Dendritic cell treated with granulocyte-macrophage colony-stimulating factor and Interleukin-4, amounts not matched to agents 40 ng/mL and 50 ng/mL, for 4 days (primary cell): ENCODE measurements around the gene PPTC7.
"Not testable (repeated sequence)": the region's sequence is repeated elsewhere in the genome, so short reads cannot be mapped to it uniquely, and the experiment has no call there.

Source experiments
- H3K27ac Mint-ChIP-seq: one replicate; pipeline ENCODE4 v1.8.0; 2022; ENCODE audit warnings: mild to moderate bottlenecking, mixed read lengths
- H3K27me3 Mint-ChIP-seq: one replicate; pipeline ENCODE4 v1.8.0; 2022; ENCODE audit warnings: mild to moderate bottlenecking, mixed read lengths
- H3K36me3 Mint-ChIP-seq: one replicate; pipeline ENCODE4 v1.8.0; 2022; ENCODE audit warnings: low read depth, mixed read lengths
- H3K4me1 Mint-ChIP-seq: one replicate; pipeline ENCODE4 v1.8.0; 2022; ENCODE audit warnings: low read depth, mixed read lengths
- H3K4me3 Mint-ChIP-seq: one replicate; pipeline ENCODE4 v1.8.0; 2022; ENCODE audit warnings: mild to moderate bottlenecking, moderate library complexity, mixed read lengths
- H3K9me3 Mint-ChIP-seq: one replicate; pipeline ENCODE4 v1.8.0; 2022; ENCODE audit warnings: mixed read lengths
- intact Hi-C: fragments of 100-400 bp; cut with micrococcal nuclease; formaldehyde crosslinking; loops from one replicate; pipeline ENCODE4 v1.15.0; 2022

The PPTC7 gene

DNA sequence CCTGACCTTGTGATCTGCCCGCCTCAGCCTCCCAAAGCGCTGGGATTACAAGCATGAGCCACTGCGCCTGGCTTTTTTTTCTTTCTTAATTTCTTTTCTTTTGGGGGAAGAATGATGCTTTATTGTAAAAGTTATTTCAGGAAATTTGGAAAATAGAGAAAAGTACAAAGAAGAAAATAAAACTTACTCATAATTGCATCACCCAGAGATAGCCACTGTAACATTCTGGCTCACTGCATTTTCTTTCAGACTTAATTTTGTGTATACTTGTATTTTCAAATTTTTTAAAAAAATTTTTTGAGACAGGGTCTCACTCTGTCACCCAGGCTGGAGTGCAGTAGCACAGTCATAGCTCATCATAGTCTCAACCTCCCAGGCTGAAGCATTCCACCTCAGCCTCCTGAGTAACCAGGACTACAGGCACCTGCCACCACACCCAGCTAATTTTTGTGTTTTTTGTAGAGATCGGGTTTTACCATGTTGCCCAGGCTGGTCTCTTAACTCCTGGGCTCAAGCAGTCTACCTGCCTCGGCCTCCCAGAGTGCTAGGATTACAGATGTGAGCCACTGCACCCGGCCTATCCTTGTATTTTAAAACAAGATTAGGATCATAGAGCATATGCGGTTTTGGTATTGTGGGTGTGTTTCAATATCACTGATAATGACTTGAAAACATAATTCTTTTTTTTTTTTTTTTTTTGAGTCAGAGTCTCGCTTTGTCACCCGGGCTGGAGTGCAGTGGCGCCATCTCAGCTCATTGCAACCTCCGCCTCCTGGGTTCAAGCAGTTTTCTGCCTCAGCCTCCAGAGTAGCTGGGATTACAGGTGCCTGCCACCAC is 62.0 kb downstream of the PPTC7 start:
- H3K27ac Mint-ChIP-seq, H3K9me3 Mint-ChIP-seq, intact Hi-C loops: not testable (repeated sequence)

DNA sequence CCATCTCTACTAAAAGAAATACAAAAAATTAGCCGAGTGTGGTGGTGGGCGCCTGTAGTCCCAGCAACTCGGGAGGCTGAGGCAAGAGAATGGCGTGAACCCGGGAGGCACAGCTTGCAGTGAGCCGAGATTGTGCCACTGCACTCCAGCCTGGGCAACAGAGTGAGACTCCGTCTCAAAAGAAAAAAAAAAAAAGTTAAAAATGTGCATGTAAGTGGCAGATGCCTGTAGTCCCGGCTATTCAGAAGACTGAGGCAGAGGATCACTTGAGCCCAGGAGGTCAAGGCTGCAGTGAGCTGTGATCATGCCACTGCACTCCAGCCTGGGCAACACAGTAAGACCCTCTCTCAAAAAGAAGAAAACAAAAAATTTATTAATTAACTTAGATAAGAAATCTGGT is 65.1 kb downstream of the PPTC7 start:
- H3K4me1 Mint-ChIP-seq, H3K9me3 Mint-ChIP-seq, H3K4me3 Mint-ChIP-seq, H3K36me3 Mint-ChIP-seq, intact Hi-C loops, H3K27ac Mint-ChIP-seq, H3K27me3 Mint-ChIP-seq: not testable (repeated sequence)

More for the DNA sequence above, 62.0 kb downstream of the PPTC7 start:
- not testable (repeated sequence) for H3K27me3 Mint-ChIP-seq, H3K4me3 Mint-ChIP-seq, H3K36me3 Mint-ChIP-seq, H3K4me1 Mint-ChIP-seq

DNA sequence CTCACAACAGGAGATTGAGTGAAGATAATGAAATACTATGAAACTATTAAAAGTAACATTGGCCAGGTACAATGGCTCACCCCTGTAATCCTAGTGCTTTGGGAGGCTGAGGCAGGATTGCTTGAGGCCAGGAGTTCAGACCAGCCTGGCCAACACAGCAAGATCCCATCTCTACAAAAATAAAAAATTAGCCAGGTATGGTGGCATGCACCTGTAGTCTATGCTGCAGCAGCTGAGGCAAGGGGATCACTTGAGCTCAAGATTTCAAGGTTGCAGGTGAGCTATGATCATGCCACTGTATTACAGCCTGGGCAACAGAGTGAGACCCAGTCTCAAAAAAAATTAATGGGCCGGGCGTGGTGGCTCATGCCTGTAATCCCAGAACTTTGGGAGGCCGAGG is 66.1 kb downstream of the PPTC7 start:
- H3K4me1 Mint-ChIP-seq: no peaks in the 10 kb centered on the region
- no peak overlapping the region for H3K4me3 Mint-ChIP-seq
- intact Hi-C loops: no loop called here
- H3K36me3 Mint-ChIP-seq: no peaks in the 10 kb centered on the region
- no peaks in the 10 kb centered on the region for H3K9me3 Mint-ChIP-seq
- no peaks in the 10 kb centered on the region for H3K27me3 Mint-ChIP-seq
- H3K27ac Mint-ChIP-seq: no peak overlapping the region

DNA sequence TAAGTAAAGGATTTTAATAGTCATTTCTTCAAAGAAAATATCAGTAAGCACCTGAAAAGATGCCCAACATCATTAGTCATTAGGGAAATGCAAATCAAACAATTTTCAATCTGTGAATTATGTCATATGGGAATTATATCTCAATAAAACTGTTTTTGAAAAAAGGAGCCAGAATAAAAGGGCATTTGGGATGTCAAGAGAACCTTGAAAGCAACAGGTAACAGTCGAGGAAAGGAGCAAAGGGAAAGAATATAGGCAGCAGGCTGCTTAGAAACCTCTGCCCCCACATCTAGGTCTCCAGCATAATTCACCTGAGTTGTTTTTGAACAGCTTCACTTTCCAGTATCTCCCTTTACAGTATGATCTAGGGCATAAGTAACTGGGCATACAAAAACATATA is 68.8 kb downstream of the PPTC7 start:
- H3K27me3 Mint-ChIP-seq: no peaks in the 10 kb centered on the region
- no peak overlapping the region for H3K27ac Mint-ChIP-seq
- H3K4me1 Mint-ChIP-seq: no peaks in the 10 kb centered on the region
- H3K4me3 Mint-ChIP-seq: no peak overlapping the region
- no peaks in the 10 kb centered on the region for H3K36me3 Mint-ChIP-seq
- no peaks in the 10 kb centered on the region for H3K9me3 Mint-ChIP-seq
- intact Hi-C loops: loop anchor here (5.0 kb wide), 1 partner anchor 313 kb away; no protein-coding TSS in a partner anchor

DNA sequence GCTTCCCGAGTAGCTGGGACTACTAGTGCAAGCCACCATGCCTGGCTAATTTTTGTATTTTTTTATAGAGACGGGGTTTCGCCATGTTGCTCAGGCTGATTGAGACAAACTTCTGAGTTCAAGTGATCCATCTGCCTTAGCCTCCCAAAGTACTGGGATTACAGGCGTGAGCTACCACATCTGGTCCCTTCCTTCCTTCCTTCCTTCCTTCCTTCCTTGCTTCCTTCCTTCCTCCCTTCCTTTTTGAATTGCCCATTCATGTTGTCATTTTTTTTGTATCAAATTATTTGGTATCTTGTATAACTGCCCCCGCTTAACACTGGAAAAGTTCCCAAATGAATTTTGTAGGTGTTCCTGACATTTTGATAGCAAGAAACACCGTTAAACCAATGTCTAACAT is 69.3 kb downstream of the PPTC7 start:
- no peaks in the 10 kb centered on the region for H3K27me3 Mint-ChIP-seq
- no peaks in the 10 kb centered on the region for H3K4me1 Mint-ChIP-seq
- no peaks in the 10 kb centered on the region for H3K9me3 Mint-ChIP-seq
- H3K36me3 Mint-ChIP-seq: no peaks in the 10 kb centered on the region
- no peak overlapping the region for H3K4me3 Mint-ChIP-seq
- intact Hi-C loops: loop anchor here (5.0 kb wide), 1 partner anchor 313 kb away; no protein-coding TSS in a partner anchor
- H3K27ac Mint-ChIP-seq: no peak overlapping the region

DNA sequence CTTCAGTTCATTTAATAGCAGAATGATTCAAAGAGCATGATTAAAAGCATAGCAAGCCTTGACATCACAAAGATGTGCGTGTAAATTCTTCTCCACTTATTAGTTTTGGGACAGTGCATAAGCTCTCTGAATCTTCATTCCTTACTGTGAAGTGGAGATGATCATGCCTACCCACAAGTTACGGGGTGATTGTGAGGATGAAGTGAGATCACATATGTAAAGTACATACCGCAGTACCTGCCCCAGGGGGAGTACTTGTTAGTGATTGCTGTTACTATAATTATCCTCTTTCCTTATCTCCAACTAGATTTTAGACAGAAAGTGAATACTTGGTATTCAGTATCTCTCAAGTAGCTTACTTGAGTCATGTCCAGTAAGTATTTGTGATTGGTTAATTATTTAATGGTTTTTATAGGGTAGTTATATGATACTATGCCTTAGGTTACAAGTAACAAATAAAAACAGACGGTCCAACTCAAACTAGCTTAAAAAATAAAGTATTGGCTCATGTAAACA is 75.0 kb downstream of the PPTC7 start:
- no peak overlapping the region for H3K4me3 Mint-ChIP-seq
- H3K27ac Mint-ChIP-seq: no peak overlapping the region
- no peaks in the 10 kb centered on the region for H3K9me3 Mint-ChIP-seq
- intact Hi-C loops: loop anchor here (10.0 kb wide), 1 partner anchor 47 kb away; no protein-coding TSS in a partner anchor
- H3K36me3 Mint-ChIP-seq: no peaks in the 10 kb centered on the region
- H3K4me1 Mint-ChIP-seq: no peaks in the 10 kb centered on the region
- H3K27me3 Mint-ChIP-seq: no peaks in the 10 kb centered on the region

DNA sequence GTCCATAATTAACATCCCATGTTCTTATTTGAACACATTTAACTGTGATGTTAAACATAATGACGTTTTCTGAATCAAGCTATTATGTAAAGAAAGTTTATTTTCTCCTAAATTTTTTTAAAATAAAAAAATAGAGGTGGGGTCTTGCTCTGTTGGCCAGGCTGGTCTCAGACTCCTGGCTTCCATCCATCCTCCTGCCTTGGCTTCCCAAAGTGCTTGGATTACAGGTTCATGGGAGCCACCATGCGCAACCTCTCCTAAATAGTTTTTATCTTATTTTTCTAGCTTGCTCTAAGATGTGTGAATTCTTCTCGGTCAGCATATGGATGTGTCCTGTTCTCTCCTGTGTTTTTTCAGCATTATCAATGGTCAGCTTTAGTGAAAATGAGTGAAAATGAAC is 77.8 kb downstream of the PPTC7 start:
- Mint-ChIP-seq H3K9me3 (no peaks in the 10 kb centered on the region), H3K4me1 (peaks cover 14% of the 10 kb centered on the region), H3K4me3 (no peak overlapping the region), H3K27ac (no peak overlapping the region), H3K36me3 (peaks cover 18% of the 10 kb centered on the region), H3K27me3 (no peaks in the 10 kb centered on the region)
- intact Hi-C loops: loop anchor here (10.0 kb wide), 1 partner anchor 49 kb away; no protein-coding TSS in a partner anchor

DNA sequence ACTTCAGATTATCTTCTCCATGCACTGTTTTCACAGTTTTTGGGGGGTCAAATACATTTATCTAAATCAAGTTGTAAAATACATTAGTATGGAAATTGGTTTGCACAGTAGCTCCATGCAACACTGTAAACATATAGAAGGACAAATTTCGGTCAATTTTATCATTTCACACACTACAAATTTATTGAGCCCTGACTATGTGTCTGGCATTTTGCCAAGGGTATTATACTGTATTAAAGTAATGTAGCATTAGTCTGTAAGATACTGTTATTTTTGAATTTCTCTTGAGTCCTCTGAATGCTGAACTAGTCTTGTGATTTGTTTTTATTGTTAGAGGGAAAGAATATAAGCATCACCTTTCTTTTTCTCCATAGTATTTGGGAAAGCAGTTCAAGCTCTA is 79.7 kb downstream of the PPTC7 start:
- intact Hi-C loops: loop anchor here (5.0 to 10.0 kb wide), 2 partner anchors 36 to 51 kb away; partner anchors contain the start of genes FAM216A and GPN3
- peaks cover 28% of the 10 kb centered on the region for H3K4me1 Mint-ChIP-seq
- H3K27ac Mint-ChIP-seq: no peak overlapping the region
- no peaks in the 10 kb centered on the region for H3K27me3 Mint-ChIP-seq
- peaks cover 19% of the 10 kb centered on the region for H3K36me3 Mint-ChIP-seq
- H3K9me3 Mint-ChIP-seq: no peaks in the 10 kb centered on the region
- no peak overlapping the region for H3K4me3 Mint-ChIP-seq

DNA sequence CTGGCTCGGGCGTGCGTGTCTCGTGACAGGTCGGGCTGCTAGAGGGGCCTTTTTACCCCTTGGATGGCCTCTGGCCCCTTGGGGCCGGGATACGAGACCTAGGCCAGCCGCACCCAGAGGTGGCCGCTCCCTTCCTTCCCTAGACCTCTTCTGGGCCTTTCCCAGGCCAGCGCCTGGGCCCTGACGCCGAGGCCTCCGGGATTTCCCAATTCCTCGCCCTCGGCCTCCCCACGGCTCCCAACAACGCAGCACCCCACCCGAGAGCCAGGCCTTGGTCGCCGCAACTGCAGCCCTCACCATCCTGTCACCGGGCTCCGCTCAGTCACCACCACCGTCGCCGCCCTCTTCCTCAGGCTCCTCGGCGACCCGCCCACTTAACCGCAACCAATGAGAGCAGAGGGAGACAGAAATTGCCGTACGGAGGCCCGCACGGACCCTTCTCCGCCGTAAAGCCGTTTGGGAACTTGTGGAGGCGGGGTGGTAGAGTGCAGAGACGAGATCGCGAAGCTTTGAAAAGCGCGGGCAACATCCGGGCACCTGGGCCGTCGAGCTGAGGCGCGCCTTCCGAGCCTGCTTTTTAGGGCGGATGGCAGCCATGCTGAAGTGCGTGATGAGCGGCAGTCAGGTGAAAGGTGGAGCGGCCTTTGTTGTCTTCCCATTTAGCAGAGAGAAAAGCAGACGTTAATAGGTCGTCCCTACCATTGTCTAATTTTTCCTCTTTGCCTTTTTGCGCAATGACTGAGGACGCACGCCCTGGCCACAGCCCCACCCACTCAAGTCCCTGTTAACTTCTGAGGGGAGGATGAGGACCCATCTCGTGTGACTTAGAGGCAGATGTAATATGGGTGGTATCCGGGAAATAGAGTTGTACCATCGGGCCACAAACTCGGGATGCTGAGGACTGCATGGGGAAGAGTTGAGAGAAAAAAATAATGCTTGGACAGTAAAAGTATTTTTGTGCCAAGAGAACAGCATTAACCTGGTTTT is 81.1 kb downstream of the PPTC7 start, which contains the start of the genes RAD9B and VPS29:
TSS of gene RAD9B (plus strand) at position 580 of the 987 bp plus-strand sequence. CDS start at position 587, 7 bp downstream.
TSS of gene VPS29 (minus strand) at position 360 of the 987 bp plus-strand sequence. CDS start at position 300, 60 bp downstream.
- H3K27me3 Mint-ChIP-seq: no peaks in the 10 kb centered on the region
- peaks cover 26% of the 10 kb centered on the region for H3K36me3 Mint-ChIP-seq
- intact Hi-C loops: loop anchor here (2.0 to 10.0 kb wide), 3 partner anchors 35 to 53 kb away; partner anchors contain the start of genes ARPC3, FAM216A and GPN3
- H3K4me3 Mint-ChIP-seq: peak within 1 kb of the TSS; percentile 89
- H3K27ac Mint-ChIP-seq: peak within 1 kb of the TSS; percentile 92
- H3K9me3 Mint-ChIP-seq: no peaks in the 10 kb centered on the region
- peaks cover 28% of the 10 kb centered on the region for H3K4me1 Mint-ChIP-seq

DNA sequence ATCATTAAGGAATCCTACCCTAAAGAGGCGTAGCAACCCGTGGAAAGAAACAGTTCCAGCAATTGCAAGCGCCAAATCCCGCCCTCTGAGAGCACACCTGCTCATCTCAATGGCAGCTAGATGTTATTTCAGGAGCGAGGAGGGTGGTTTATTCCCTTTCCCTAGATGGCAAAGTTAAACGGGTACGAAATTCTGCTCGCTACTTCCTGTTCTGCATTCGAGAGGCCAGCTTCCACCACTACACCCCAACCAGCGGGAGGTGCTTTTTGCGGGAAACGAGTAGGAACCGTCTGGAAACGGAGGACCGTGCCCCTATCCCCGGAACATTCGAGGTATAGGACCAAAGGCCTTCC is 81.7 kb downstream of the PPTC7 start:
- Mint-ChIP-seq H3K4me3 (peak overlapping the region; percentile 89), H3K9me3 (no peaks in the 10 kb centered on the region), H3K4me1 (peaks cover 28% of the 10 kb centered on the region), H3K27ac (peak overlapping the region; percentile 92), H3K36me3 (peaks cover 31% of the 10 kb centered on the region), H3K27me3 (no peaks in the 10 kb centered on the region)
- intact Hi-C loops: loop anchor here (2.0 to 10.0 kb wide), 3 partner anchors 34 to 53 kb away; partner anchors contain the start of genes ARPC3, FAM216A and GPN3

DNA sequence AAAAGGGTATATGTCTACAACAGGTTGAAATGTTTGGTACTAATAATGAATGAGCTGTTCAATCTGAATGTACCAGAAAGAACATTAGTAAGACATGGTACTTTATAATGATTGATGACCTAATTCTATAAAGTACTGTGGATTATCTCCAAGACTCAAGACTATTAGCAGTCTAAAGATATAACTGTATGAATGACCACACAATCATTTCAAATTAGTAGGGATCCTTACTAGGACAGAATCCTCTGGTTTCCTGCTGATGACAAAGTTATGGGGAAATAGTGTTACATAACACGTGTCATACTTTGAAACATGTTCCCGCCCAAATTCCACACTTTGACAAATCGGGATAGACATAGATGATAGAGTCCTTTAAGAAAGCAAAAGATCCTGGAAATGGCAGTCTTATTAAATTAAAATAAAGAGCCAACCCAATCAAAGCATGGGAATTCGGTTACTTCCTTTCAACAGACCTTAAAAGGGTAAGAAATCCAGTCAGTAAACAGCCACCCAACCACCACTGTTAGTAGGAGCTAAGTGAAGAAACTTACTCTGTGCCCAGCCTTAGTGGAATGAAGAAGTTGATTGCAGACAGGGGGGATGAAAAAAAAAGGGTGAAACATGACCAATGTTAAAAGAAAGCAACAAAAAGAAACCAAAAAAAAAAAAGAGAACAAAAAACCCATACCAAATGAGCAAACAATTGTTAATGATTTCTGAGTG is 84.0 kb downstream of the PPTC7 start:
- peak overlapping the region; percentile 69 for H3K4me3 Mint-ChIP-seq
- intact Hi-C loops: no loop called here
- peaks cover 28% of the 10 kb centered on the region for H3K4me1 Mint-ChIP-seq
- peak overlapping the region; percentile 84 for H3K27ac Mint-ChIP-seq
- peaks cover 52% of the 10 kb centered on the region for H3K36me3 Mint-ChIP-seq
- H3K9me3 Mint-ChIP-seq: no peaks in the 10 kb centered on the region
- H3K27me3 Mint-ChIP-seq: no peaks in the 10 kb centered on the region
